ENCODE data around the gene VAMP7. TPM values are rescaled to one million over a fixed set of nuclear protein-coding genes. Genes with fewer than 3 reads are reported as not detected.
"Not testable (repeated sequence)": the region's sequence is repeated elsewhere in the genome, so short reads cannot be mapped to it uniquely, and the experiment has no call there.

The VAMP7 gene
- total and polyA plus RNA-seq, 9 donors = 18.4 to 25.7 (median 22.3) TPM

- no peak for DNase-seq
- H3K4me3 ChIP-seq (ENCODE audit: low read length) = no peak overlapping the region
- peaks cover 3% of the 10 kb centered on the region for H3K9me3 ChIP-seq (replicated peaks; ENCODE audit: control insufficient read depth, low read depth, low read length)
- no peaks in the 10 kb centered on the region for H3K4me1 ChIP-seq (ENCODE audit: control insufficient read depth, insufficient read depth, low read length)
- H3K36me3 ChIP-seq (ENCODE audit: control insufficient read depth, insufficient read depth, low read length) = no peaks in the 10 kb centered on the region
- no peaks in the 10 kb centered on the region for H3K27me3 ChIP-seq (ENCODE audit: control insufficient read depth, insufficient read depth, low read length)
- no CpG with 5 or more reads among the region's 4 CpGs for WGBS (ENCODE audit: insufficient coverage)
- H3K27ac ChIP-seq (ENCODE audit: low read length) = no peak overlapping the region
These were observed 15.4 kb downstream of the VAMP7 start for GRCh38 chrX:155896512-155896911.

GRCh38 chrX:155899366-155899765 is 18.2 kb downstream of the VAMP7 start:
- no peak overlapping the region for H3K27ac ChIP-seq (ENCODE audit: low read length)
- no peak for DNase-seq
- WGBS (ENCODE audit: insufficient coverage) = no CpG with 5 or more reads among the region's 3 CpGs
- no peaks in the 10 kb centered on the region for H3K36me3 ChIP-seq (ENCODE audit: control insufficient read depth, insufficient read depth, low read length)
- no peak overlapping the region for H3K4me3 ChIP-seq (ENCODE audit: low read length)
- H3K4me1 ChIP-seq (ENCODE audit: control insufficient read depth, insufficient read depth, low read length) = no peaks in the 10 kb centered on the region
- no peaks in the 10 kb centered on the region for H3K27me3 ChIP-seq (ENCODE audit: control insufficient read depth, insufficient read depth, low read length)
- no peaks in the 10 kb centered on the region for H3K9me3 ChIP-seq (replicated peaks; ENCODE audit: control insufficient read depth, low read depth, low read length)

GRCh38 chrX:155900765-155901164 is 19.6 kb downstream of the VAMP7 start:
- Histone ChIP-seq H3K36me3 (ENCODE audit: control insufficient read depth, insufficient read depth, low read length) (no peaks in the 10 kb centered on the region), H3K27ac (ENCODE audit: low read length) (no peak overlapping the region), H3K9me3 (replicated peaks; ENCODE audit: control insufficient read depth, low read depth, low read length) (no peaks in the 10 kb centered on the region), H3K4me3 (ENCODE audit: low read length) (no peak overlapping the region), H3K4me1 (ENCODE audit: control insufficient read depth, insufficient read depth, low read length) (no peaks in the 10 kb centered on the region), H3K27me3 (ENCODE audit: control insufficient read depth, insufficient read depth, low read length) (no peaks in the 10 kb centered on the region)
- 100% methylated on average over 1 of the region's 2 CpGs for WGBS (ENCODE audit: insufficient coverage)
- no peak for DNase-seq

GRCh38 chrX:155907661-155908060 is 26.5 kb downstream of the VAMP7 start:
- peaks cover 16% of the 10 kb centered on the region for H3K9me3 ChIP-seq (replicated peaks; ENCODE audit: control insufficient read depth, low read depth, low read length)
- no CpG with 5 or more reads among the region's 26 CpGs for WGBS (ENCODE audit: insufficient coverage)
- not testable (repeated sequence) for DNase-seq; H3K27ac ChIP-seq (ENCODE audit: low read length); H3K36me3 ChIP-seq (ENCODE audit: control insufficient read depth, insufficient read depth, low read length); H3K4me3 ChIP-seq (ENCODE audit: low read length); H3K27me3 ChIP-seq (ENCODE audit: control insufficient read depth, insufficient read depth, low read length); H3K4me1 ChIP-seq (ENCODE audit: control insufficient read depth, insufficient read depth, low read length)

DNA sequence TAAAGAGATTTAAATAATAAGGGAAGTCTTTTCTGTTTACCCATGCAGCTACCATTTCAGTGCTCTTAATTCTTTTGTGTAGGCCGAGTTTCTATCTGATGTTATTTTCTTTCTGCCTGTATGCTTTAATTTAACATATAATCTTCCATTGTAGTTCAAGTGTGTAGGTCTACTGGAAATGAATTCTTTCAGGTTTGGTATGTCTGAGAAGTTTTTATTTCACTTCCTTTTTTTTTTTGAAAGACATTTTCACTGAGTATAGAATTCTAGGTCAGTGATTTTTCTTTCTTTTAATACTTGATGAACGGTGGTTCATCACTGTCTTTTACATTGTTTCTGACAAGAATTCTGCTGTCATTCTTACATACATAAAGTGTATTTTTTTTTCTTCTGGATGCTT is 42.1 kb downstream of the VAMP7 start:
- no peaks in the 10 kb centered on the region for H3K9me3 ChIP-seq (replicated peaks; ENCODE audit: control insufficient read depth, low read depth, low read length)
- no peaks in the 10 kb centered on the region for H3K27me3 ChIP-seq (ENCODE audit: control insufficient read depth, insufficient read depth, low read length)
- DNase-seq = no peak
- WGBS (ENCODE audit: insufficient coverage) = no CpG with 5 or more reads among the region's 2 CpGs
- no peaks in the 10 kb centered on the region for H3K36me3 ChIP-seq (ENCODE audit: control insufficient read depth, insufficient read depth, low read length)
- no peak overlapping the region for H3K27ac ChIP-seq (ENCODE audit: low read length)
- H3K4me3 ChIP-seq (ENCODE audit: low read length) = no peak overlapping the region
- H3K4me1 ChIP-seq (ENCODE audit: control insufficient read depth, insufficient read depth, low read length) = no peaks in the 10 kb centered on the region

DNA sequence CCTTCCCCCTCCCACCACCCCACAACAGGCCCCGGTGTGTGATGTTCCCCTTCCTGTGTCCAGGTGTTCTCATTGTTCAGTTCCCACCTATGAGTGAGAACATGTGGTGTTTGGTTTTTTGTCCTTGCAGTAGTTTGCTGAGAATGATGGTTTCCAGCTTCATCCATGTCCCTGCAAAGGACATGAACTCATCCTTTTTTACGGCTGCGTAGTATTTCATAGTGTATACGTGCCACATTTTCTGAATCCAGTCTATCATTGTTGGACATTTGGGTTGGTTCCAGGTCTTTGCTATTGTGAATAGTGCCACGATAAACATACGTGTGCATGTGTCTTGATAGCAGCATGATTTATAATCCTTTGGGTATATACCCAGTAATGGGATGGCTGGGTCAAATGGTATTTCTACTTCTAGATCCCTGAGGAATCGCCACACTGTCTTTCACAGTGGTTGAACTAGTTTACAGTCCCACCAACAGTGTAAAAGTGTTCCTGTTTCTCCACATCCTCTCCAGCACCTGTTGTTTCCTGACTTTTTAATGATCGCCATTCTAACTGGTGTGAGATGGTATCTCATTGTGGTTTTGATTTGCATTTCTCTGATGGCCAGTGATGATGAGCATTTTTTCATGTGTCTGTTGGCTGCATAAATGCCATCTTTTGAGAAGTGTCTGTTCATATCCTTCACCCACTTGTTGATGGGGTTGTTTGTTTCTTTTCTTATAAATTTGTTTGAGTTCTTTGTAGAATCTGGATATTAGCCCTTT is 49.9 kb downstream of the VAMP7 start:
- DNase-seq; H3K4me1 ChIP-seq (ENCODE audit: control insufficient read depth, insufficient read depth, low read length); H3K27me3 ChIP-seq (ENCODE audit: control insufficient read depth, insufficient read depth, low read length); H3K27ac ChIP-seq (ENCODE audit: low read length); H3K4me3 ChIP-seq (ENCODE audit: low read length); H3K36me3 ChIP-seq (ENCODE audit: control insufficient read depth, insufficient read depth, low read length): not testable (repeated sequence)
- peaks cover 12% of the 10 kb centered on the region for H3K9me3 ChIP-seq (replicated peaks; ENCODE audit: control insufficient read depth, low read depth, low read length)
- WGBS (ENCODE audit: insufficient coverage) = 83% methylated on average over 1 of the region's 8 CpGs

DNA sequence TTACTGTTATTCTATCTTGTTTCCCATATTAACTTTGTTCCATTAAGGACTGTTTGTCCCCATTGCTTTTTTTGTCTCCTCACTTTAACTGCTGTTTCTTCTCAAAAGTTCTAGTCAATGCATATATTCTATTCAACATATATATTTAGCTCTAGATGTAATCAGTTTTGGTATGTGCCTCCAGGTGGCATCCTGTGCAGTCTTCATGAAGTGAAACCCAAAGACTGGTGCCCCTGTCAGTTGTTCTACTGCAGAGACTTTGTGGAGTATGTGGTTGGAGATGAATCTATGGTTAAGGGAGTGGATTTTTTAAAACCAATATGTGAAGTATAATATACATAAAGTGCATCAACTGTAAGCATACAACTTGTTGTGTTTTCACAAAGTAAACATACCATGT is 57.0 kb downstream of the VAMP7 start:
- DNase-seq = no peak
- no peak overlapping the region for H3K4me3 ChIP-seq (ENCODE audit: low read length)
- no peaks in the 10 kb centered on the region for H3K36me3 ChIP-seq (ENCODE audit: control insufficient read depth, insufficient read depth, low read length)
- no peaks in the 10 kb centered on the region for H3K4me1 ChIP-seq (ENCODE audit: control insufficient read depth, insufficient read depth, low read length)
- no peak overlapping the region for H3K27ac ChIP-seq (ENCODE audit: low read length)
- no peaks in the 10 kb centered on the region for H3K27me3 ChIP-seq (ENCODE audit: control insufficient read depth, insufficient read depth, low read length)
- H3K9me3 ChIP-seq (replicated peaks; ENCODE audit: control insufficient read depth, low read depth, low read length) = peaks cover 2% of the 10 kb centered on the region

GRCh38 chrX:155949098-155949497 is 68.0 kb downstream of the VAMP7 start:
- no peaks in the 10 kb centered on the region for H3K27me3 ChIP-seq (ENCODE audit: control insufficient read depth, insufficient read depth, low read length)
- no peak overlapping the region for H3K4me3 ChIP-seq (ENCODE audit: low read length)
- WGBS (ENCODE audit: insufficient coverage) = 79% methylated on average over 2 of the region's 2 CpGs
- DNase-seq = no peak
- no peaks in the 10 kb centered on the region for H3K36me3 ChIP-seq (ENCODE audit: control insufficient read depth, insufficient read depth, low read length)
- H3K9me3 ChIP-seq (replicated peaks; ENCODE audit: control insufficient read depth, low read depth, low read length) = peaks cover 6% of the 10 kb centered on the region
- no peaks in the 10 kb centered on the region for H3K4me1 ChIP-seq (ENCODE audit: control insufficient read depth, insufficient read depth, low read length)
- H3K27ac ChIP-seq (ENCODE audit: low read length) = no peak overlapping the region

DNA sequence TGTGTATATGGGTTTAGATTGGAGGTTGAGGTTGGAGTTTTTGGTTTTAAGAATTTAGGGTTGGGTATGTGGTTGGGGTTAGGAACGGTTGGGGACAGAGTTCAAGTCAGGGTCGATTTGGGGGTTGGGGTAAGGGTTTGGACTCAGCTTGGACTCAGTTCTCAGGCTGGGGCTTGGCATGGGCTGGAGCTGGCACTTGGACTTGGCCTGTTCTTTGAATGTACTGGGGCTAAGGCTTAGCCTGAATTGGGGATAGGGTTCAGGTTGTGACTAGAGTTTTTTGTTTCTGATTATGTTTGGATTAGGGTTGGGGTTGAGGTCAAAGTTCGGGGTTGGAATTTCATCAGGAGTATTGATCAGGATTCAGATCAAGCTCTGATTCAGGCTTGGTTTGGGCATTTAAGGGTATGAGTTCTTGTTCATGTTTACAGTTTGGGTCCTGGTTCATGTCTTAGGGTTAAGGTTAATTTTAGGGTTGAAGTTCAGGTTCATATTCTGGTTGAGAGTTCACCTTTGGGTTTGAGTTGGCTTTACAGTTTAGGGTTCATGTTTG is 70.2 kb downstream of the VAMP7 start:
- 50% methylated on average over 3 of the region's 3 CpGs for WGBS (ENCODE audit: insufficient coverage)

GRCh38 chrX:155953055-155953454 is 71.9 kb downstream of the VAMP7 start:
- 73% methylated on average over 3 of the region's 3 CpGs for WGBS (ENCODE audit: insufficient coverage)
- no peaks in the 10 kb centered on the region for H3K4me1 ChIP-seq (ENCODE audit: control insufficient read depth, insufficient read depth, low read length)
- no peaks in the 10 kb centered on the region for H3K36me3 ChIP-seq (ENCODE audit: control insufficient read depth, insufficient read depth, low read length)
- H3K4me3 ChIP-seq (ENCODE audit: low read length) = no peak overlapping the region
- H3K9me3 ChIP-seq (replicated peaks; ENCODE audit: control insufficient read depth, low read depth, low read length) = peaks cover 11% of the 10 kb centered on the region
- no peak for DNase-seq
- H3K27ac ChIP-seq (ENCODE audit: low read length) = no peak overlapping the region
- no peaks in the 10 kb centered on the region for H3K27me3 ChIP-seq (ENCODE audit: control insufficient read depth, insufficient read depth, low read length)

More for the DNA sequence above, 70.2 kb downstream of the VAMP7 start:
- Histone ChIP-seq H3K27ac (ENCODE audit: low read length) (no peak overlapping the region), H3K9me3 (replicated peaks; ENCODE audit: control insufficient read depth, low read depth, low read length) (peaks cover 9% of the 10 kb centered on the region), H3K36me3 (ENCODE audit: control insufficient read depth, insufficient read depth, low read length) (no peaks in the 10 kb centered on the region), H3K4me1 (ENCODE audit: control insufficient read depth, insufficient read depth, low read length) (no peaks in the 10 kb centered on the region), H3K27me3 (ENCODE audit: control insufficient read depth, insufficient read depth, low read length) (no peaks in the 10 kb centered on the region), H3K4me3 (ENCODE audit: low read length) (no peak overlapping the region)
- no peak for DNase-seq

All from muscle of leg (tissue), 11 donors.